Stimulated activated CD4-positive, alpha-beta T cell treated with anti-CD3 and anti-CD28 coated beads, Interleukin-1b, Interleukin-23, amount 100 ng/mL, for 1 hour (primary cell): ENCODE results near the gene DHX36.

Source experiments
- DNase-seq, 2 donors: peaks; one replicate each; pipeline ENCODE4 v3.0.0-alpha.2; 2020; ENCODE audit warnings: low read depth in 2 of 2

The DHX36 gene

GRCh38 chr3:154323891-154324738, at the start of gene DHX36:
Gene DHX36, minus strand, starts transcription at chr3:154324487. Its CDS starts 71 bp downstream, at chr3:154324416.
- peak; percentile 60 to 74 for DNase-seq

DNA sequence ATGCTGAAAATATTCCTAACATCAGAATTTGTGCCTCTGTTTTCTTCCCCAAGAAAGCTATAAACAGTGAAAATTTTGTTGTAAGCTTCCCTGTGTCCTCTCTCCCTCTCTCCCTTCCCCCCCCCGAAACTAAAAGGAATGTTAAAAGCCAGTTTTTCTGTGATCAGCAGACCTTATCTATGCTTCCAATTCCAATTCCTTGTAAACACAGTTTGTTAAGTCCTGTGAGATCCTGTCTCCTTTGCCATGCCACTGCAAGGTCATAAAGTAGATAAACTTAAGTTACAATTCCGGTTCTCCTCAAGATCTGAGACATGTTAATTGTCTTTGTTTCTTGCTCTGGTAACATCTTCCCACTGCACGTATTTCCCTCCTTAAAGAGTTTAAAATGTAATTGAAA, 42.9 kb upstream of the DHX36 start:
- DNase-seq: no peak

- DNase-seq: no peak
Measured at GRCh38 chr3:154364849-154365248, 40.6 kb upstream of the DHX36 start.

DNA sequence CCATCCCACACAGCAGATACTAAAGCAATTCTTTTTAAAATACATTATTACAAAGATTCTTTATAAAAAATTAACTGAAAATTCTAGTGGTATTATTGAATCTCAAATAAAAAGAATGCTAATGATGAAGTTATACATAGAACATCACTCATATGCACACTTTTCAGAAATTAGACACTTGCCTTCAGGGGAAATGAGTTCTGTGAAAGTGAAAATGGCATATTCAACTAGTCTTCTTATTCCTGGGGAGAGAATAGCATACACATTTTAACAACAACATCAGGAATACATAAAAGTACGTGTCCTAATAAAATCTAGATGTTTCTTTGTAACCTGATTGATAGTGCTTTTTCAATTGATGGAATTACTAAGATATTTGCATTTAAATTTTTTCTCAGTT, 36.8 kb upstream of the DHX36 start:
- DNase-seq: no peak

DNA sequence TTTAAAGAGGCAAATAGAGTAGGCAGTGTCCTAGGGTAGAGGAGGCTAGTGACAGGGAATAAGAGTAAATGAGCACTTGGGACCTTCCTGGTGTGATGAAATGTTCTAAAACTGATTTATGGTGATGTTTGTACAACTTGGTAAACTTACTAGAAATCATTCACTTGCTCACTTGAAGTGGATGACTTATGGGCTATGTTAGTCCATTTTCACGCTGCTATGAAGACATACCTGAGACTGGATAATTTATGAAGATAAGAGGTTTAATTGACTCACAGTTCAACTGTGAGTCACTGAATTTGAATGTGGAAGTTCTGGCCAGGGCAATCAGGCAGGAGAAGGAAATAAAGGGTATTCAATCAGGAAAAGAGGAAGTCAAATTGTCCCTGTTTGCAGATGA, 31.7 kb upstream of the DHX36 start:
- no peak for DNase-seq

GRCh38 chr3:154349223-154349622, 24.9 kb upstream of the DHX36 start:
- no peak for DNase-seq

DNA sequence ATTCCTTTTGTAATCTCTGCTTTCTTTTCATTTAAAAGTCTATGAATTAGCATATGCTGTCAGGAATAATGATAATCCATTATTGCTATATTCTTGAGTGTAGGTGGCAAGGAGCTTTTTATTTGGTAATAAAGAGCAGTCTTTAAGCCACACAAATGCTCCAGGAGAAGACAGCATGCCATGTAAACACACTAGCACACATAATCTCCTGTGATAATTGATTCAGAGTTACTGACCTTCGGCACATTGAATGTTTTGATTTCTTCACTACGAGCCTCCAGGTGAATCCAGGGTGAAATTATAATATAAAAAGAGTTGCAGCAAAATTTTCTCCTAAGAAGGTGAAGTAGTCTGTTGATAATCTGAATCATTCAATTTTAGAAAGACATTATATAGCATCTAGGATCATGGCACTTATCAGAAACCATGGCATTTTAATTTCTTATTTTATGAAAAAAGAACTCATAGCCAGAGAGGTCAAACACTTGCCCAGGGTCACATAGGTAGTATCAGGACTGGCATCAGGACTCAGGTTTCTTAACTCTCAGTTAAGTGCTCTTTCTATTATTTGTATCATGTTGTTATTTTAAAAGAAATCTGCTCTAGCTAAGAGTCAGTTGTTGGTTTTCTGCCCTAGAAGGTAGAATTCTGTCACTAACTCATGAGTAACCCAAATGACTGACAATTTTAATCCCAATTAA, 21.3 kb upstream of the DHX36 start:
- DNase-seq: no peak

DNA sequence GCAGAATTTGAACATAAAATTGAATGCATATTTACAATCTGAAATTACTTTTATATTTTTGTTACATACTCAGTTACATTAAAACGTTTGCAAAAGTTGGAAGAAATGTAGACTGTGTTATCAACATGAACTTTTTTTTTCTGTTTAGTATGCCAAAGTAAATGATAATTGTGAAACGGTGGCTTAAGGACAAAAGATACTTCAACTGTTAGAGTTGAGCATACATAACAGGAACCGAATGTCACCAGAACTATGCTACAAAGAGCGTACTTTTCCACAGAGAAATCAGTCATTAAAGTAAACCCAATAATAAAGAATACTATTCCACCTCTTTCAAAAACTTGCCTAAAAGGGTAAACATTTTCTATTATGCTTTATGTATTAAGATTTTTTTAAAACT, 14.3 kb upstream of the DHX36 start:
- DNase-seq: no peak

GRCh38 chr3:154338008-154338407, 13.7 kb upstream of the DHX36 start:
- no peak for DNase-seq

DNA sequence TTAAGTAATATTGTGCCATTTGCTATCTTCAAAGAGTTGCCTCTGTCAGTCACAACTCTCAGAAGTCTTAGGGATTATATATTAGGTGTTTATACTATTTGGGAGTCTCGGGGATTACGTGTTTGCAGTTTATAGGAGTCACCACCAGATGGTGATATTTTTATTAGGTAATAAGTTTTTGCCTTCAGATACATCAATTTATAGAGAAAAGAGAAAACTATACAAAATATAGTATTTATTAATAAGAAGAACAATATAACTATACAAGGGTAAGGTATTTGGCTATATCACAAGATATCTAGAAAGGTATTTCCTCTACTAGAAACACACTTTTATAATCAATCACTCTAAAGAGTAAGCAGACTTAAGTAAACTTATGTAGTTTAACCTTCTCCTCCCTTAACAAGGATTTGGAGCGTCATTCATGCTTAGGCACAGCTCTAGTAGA, 10.7 kb upstream of the DHX36 start:
- no peak for DNase-seq

- no peak for DNase-seq
Measured at GRCh38 chr3:154327871-154328270, 3.6 kb upstream of the DHX36 start.

DNA sequence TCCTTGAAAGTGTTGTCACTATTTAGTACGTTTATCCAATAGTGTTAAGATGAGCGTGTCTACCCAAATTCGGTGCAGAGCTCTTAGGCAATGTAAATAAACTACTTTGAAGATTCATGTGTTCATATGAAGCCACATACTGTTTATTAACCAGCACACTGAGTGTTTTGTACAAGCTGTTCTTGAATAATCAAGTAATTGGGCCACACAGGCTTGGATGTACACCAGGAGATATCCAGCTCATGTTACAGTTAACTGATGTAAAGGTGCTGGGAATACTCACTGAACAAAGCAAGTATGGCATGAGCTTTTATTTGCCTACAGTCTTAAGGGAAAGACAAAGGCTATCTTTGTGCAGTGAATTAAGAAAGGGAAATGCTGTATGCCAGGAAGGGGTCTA, 632 bp upstream of the DHX36 start:
- no peak for DNase-seq

- no peak for DNase-seq
Measured at GRCh38 chr3:154316974-154317767, 7.1 kb downstream of the DHX36 start.

DNA sequence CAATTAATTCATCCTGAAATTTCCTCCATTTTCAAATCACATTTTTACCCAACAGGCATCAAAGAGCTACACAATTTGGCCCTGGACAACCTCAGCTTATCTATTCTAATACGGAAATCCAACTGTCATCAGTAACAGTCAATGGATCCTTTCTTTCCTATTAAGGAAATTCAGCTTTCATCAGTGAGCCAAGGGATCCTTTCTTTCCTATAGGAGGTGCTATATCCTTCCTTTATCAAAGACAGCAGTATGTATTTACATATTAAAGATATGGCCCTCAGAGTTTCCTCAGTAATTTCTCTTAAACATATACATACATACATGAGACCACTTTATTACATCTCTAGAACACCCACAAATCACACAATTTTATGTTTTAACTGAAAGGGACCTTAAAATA, 10.1 kb downstream of the DHX36 start:
- no peak for DNase-seq

DNA sequence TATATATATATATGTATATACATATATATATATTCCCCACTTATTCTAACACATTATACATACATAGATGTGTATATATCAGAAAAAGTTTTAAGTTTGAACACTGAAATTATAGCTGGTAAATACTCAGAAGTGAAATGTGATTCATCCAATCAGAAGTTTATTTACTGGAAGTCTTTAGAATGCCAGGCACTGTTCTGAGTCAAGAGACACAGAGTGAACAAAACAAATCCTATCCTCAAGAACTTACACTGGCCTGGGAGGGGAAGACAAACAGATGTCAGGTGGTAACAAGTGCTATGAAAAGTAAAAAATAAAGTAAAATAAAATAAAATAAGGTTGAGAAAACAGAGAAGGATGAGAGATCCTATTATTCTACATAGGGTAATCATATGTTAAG, 13.4 kb downstream of the DHX36 start:
- DNase-seq: no peak

GRCh38 chr3:154307363-154307762, 16.9 kb downstream of the DHX36 start:
- DNase-seq: no peak

DNA sequence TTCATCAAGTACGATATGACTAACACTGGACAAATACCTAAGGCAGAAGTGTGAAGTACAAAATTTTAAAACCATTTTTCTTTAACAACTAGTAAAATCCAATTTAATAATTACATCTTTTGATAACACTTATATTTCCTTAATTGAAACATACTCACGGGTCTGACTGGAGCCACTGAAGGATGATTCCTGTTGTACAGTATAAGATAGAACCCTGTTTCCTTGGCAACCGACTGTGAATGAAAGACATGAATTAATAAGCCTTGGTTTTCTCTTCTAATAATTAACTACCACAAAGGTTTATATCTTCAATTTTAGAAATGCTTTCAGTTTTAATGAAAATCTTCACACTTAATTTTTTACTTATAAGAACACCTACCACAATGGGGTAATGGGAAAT, 19.4 kb downstream of the DHX36 start:
- no peak for DNase-seq

GRCh38 chr3:154304116-154304786, 20.0 kb downstream of the DHX36 start:
- DNase-seq: no peak

DNA sequence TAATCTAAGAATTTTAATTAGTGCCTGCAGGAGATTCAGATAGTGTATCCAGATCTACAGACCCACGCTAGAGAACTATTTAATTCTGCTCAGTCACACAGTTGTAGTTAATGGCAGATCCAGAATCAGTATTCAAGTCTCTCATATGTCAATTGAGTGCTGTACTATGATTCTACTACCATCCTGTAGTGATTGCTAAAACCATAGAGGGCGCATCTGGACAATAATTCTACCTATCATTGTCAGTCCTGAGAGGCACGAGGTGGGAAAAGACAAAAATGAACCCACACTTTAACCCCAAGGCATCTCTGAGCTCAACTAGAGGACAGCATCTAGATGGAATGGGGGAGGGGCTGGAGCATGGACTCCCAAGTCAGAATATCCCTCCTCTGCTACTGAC, 22.7 kb downstream of the DHX36 start:
- DNase-seq: no peak

GRCh38 chr3:154294016-154294415, 30.3 kb downstream of the DHX36 start:
- DNase-seq: no peak

GRCh38 chr3:154290187-154290586, 34.1 kb downstream of the DHX36 start:
- no peak for DNase-seq

GRCh38 chr3:154285221-154285620, 39.1 kb downstream of the DHX36 start:
- no peak for DNase-seq
